Large intestine (tissue), 3 donors: ENCODE measurements around the gene MORN4. TPM values are rescaled to one million over a fixed set of nuclear protein-coding genes. Genes with fewer than 3 reads are reported as not detected.
"Not testable (repeated sequence)": the region's sequence is repeated elsewhere in the genome, so short reads cannot be mapped to it uniquely, and the experiment has no call there.

ENCODE experiments used
- DNase-seq, 2 donors: peaks; one replicate each; pipeline versions ENCODE4 v3.0.0 to v3.0.0-alpha.2; 2013
- H3K27ac ChIP-seq: one replicate; pipeline ENCODE4 v1.5.1; 2013; ENCODE audit warnings: low read length
- H3K27me3 ChIP-seq: 2 replicates; pipeline ENCODE4 v1.6.1; 2013; ENCODE audit warnings: low read length; ENCODE audit not compliant: control insufficient read depth, insufficient read depth
- H3K36me3 ChIP-seq: 2 replicates; pipeline ENCODE4 v1.6.1; 2013; ENCODE audit warnings: low read length; ENCODE audit not compliant: control insufficient read depth, insufficient read depth
- H3K4me1 ChIP-seq: one replicate; pipeline ENCODE4 v1.6.1; 2013; ENCODE audit warnings: low read length; ENCODE audit not compliant: control insufficient read depth, insufficient read depth
- H3K4me3 ChIP-seq: one replicate; pipeline ENCODE4 v1.5.1; 2013; ENCODE audit warnings: low read length
- H3K9me3 ChIP-seq: one replicate; pipeline ENCODE4 v1.6.1; 2013; ENCODE audit warnings: mild to moderate bottlenecking, low read depth, low read length, moderate library complexity; ENCODE audit not compliant: control insufficient read depth
- WGBS: methylation state at CpG from one replicate; pipeline ENCODE4 v1.1.5; 2013; ENCODE audit warnings: low lambda C conversion rate; ENCODE audit not compliant: insufficient coverage; 5-methylcytosine and 5-hydroxymethylcytosine counted together
- polyA plus RNA-seq: library from polyadenylated mRNA; unstranded; fragments of 120-200 nt; gene quantifications from one replicate; pipeline ENCODE4 v1.2.1, GENCODE V29; 2013

Gene MORN4
- polyA plus RNA-seq, 1 donor = 18.7 TPM

- Histone ChIP-seq H3K27ac (peak overlapping the region; percentile 69), H3K9me3 (no peaks in the 10 kb centered on the region), H3K4me3 (no peak overlapping the region), H3K4me1 (peaks cover 64% of the 10 kb centered on the region), H3K36me3 (peaks cover 33% of the 10 kb centered on the region), H3K27me3 (no peaks in the 10 kb centered on the region)
- WGBS = no CpG with 5 or more reads among the region's 1 CpG
- peak; percentile 94 to 97 for DNase-seq
These were observed 31.1 kb upstream of the MORN4 start for GRCh38 chr10:97664282-97664850.

- peaks cover 25% of the 10 kb centered on the region for H3K4me1 ChIP-seq
- peaks cover 31% of the 10 kb centered on the region for H3K36me3 ChIP-seq
- H3K9me3 ChIP-seq = no peaks in the 10 kb centered on the region
- no peak overlapping the region for H3K4me3 ChIP-seq
- no peaks in the 10 kb centered on the region for H3K27me3 ChIP-seq
- no peak overlapping the region for H3K27ac ChIP-seq
- DNase-seq = no peak
- WGBS = 56% methylated on average over 1 of the region's 1 CpG
These were observed 26.3 kb upstream of the MORN4 start for GRCh38 chr10:97659589-97659988.

- Histone ChIP-seq H3K4me1 (peaks cover 4% of the 10 kb centered on the region), H3K9me3 (no peaks in the 10 kb centered on the region), H3K36me3 (peaks cover 46% of the 10 kb centered on the region), H3K4me3 (no peak overlapping the region), H3K27me3 (no peaks in the 10 kb centered on the region), H3K27ac (no peak overlapping the region)
- DNase-seq = no peak
- WGBS = no CpG with 5 or more reads among the region's 5 CpGs
These were observed 23.5 kb upstream of the MORN4 start for GRCh38 chr10:97656777-97657176.

GRCh38 chr10:97651773-97652172 is 18.5 kb upstream of the MORN4 start:
- Histone ChIP-seq H3K27me3 (no peaks in the 10 kb centered on the region), H3K36me3 (peaks cover 51% of the 10 kb centered on the region), H3K27ac (no peak overlapping the region), H3K4me3 (no peak overlapping the region), H3K9me3 (no peaks in the 10 kb centered on the region), H3K4me1 (peaks cover 17% of the 10 kb centered on the region)
- no CpG with 5 or more reads among the region's 3 CpGs for WGBS
- DNase-seq = no peak

GRCh38 chr10:97650726-97651125 is 17.4 kb upstream of the MORN4 start:
- Histone ChIP-seq H3K27me3 (no peaks in the 10 kb centered on the region), H3K27ac (no peak overlapping the region), H3K36me3 (peaks cover 45% of the 10 kb centered on the region), H3K9me3 (no peaks in the 10 kb centered on the region), H3K4me1 (peaks cover 17% of the 10 kb centered on the region), H3K4me3 (no peak overlapping the region)
- DNase-seq = no peak
- WGBS = no CpG with 5 or more reads among the region's 3 CpGs

- WGBS = no CpG with 5 or more reads among the region's 4 CpGs
- H3K9me3 ChIP-seq, DNase-seq, H3K27me3 ChIP-seq, H3K4me3 ChIP-seq: not testable (repeated sequence)
- Histone ChIP-seq H3K4me1 (peaks cover 17% of the 10 kb centered on the region), H3K27ac (peak overlapping the region; percentile 82), H3K36me3 (peaks cover 52% of the 10 kb centered on the region)
These were observed 16.1 kb upstream of the MORN4 start for GRCh38 chr10:97649405-97649750.

- H3K4me3 ChIP-seq = no peak overlapping the region
- peaks cover 17% of the 10 kb centered on the region for H3K4me1 ChIP-seq
- peak; percentile 58 to 80 for DNase-seq
- peak overlapping the region; percentile 82 for H3K27ac ChIP-seq
- H3K27me3 ChIP-seq = no peaks in the 10 kb centered on the region
- H3K9me3 ChIP-seq = no peaks in the 10 kb centered on the region
- peaks cover 51% of the 10 kb centered on the region for H3K36me3 ChIP-seq
- no CpG with 5 or more reads among the region's 5 CpGs for WGBS
These were observed 15.5 kb upstream of the MORN4 start for GRCh38 chr10:97648562-97649404.

GRCh38 chr10:97647556-97647955 is 14.3 kb upstream of the MORN4 start:
- peak in 1 of 2 donors; percentile 39 for DNase-seq
- H3K27me3 ChIP-seq = no peaks in the 10 kb centered on the region
- H3K4me3 ChIP-seq = no peak overlapping the region
- H3K36me3 ChIP-seq = peaks cover 45% of the 10 kb centered on the region
- no peaks in the 10 kb centered on the region for H3K9me3 ChIP-seq
- H3K27ac ChIP-seq = peak overlapping the region; percentile 35
- peaks cover 22% of the 10 kb centered on the region for H3K4me1 ChIP-seq
- no CpG with 5 or more reads among the region's 1 CpG for WGBS

GRCh38 chr10:97644936-97645335 is 11.6 kb upstream of the MORN4 start:
- no CpG with 5 or more reads among the region's 4 CpGs for WGBS
- H3K4me1 ChIP-seq = peaks cover 17% of the 10 kb centered on the region

GRCh38 chr10:97643441-97643985 is 10.2 kb upstream of the MORN4 start:
- H3K4me1 ChIP-seq = peaks cover 9% of the 10 kb centered on the region
- DNase-seq = no peak
- H3K27ac ChIP-seq = no peak overlapping the region
- H3K27me3 ChIP-seq = no peaks in the 10 kb centered on the region
- no CpG with 5 or more reads among the region's 4 CpGs for WGBS
- H3K9me3 ChIP-seq = no peaks in the 10 kb centered on the region
- no peak overlapping the region for H3K4me3 ChIP-seq
- H3K36me3 ChIP-seq = peaks cover 22% of the 10 kb centered on the region

More at GRCh38 chr10:97644936-97645335, 11.6 kb upstream of the MORN4 start:
- no peaks in the 10 kb centered on the region for H3K27me3 ChIP-seq
- no peak overlapping the region for H3K27ac ChIP-seq
- H3K36me3 ChIP-seq = peaks cover 23% of the 10 kb centered on the region
- no peak overlapping the region for H3K4me3 ChIP-seq
- H3K9me3 ChIP-seq = no peaks in the 10 kb centered on the region
- no peak for DNase-seq
